ENCODE results near the gene FAM219A.
A peak's percentile ranks its signal among the peaks of the same experiment; 100 is the strongest.
"Not testable (repeated sequence)": the region's sequence is repeated elsewhere in the genome, so short reads cannot be mapped to it uniquely, and the experiment has no call there.

The FAM219A gene

DNA sequence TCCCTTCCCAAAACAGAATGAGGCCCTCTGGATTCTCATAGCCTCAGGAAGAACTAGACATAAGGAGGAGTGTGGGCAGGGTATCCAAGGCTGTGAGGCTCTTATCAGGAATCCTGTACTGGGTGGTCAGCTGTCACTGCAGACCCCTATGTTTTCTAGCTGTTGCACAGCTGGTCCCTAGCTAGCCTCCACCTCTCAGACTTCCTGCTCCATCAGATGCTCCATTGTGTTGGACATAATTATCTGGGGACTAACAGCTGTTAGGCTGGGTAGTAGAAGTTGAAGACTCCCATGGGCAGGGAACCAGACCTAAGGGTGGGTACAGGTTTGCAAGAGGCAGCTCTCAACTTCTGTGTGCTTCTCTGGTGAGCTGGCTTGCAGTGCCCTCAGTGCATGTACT, 18.4 kb downstream of the FAM219A start:
- POLR2A ChIA-PET, result interaction anchor here (0.6 kb wide), 1 partner anchor 1138 kb away, joined by 3 read pairs; no protein-coding TSS in a partner anchor
- no peak overlapping the region for H3K4me3 ChIP-seq (ENCODE audit: low read depth, low read length)
- TF ChIP-seq SCRT2 (tag by site-specific recombination; IDR thresholded peaks at IDR 0.05), result peak; percentile 65; the same call in 1 of the 2 replicates
- TF ChIP-seq ZNF274 (IDR thresholded peaks at IDR 0.05; ENCODE audit: low read length), result no peak
- TF ChIP-seq ZNF274 (tag by site-specific recombination; IDR thresholded peaks at IDR 0.05; ENCODE audit: borderline replicate concordance), result no peak
- H3K9me3 ChIP-seq (ENCODE audit: control insufficient read depth, insufficient read depth, low read depth, low read length), result no peaks in the 10 kb centered on the region
- CTCF ChIA-PET, result interaction anchor here (0.6 to 4.9 kb wide), 14 partner anchors 9 to 164 kb away, joined by 3 to 23 read pairs (median 6); no protein-coding TSS in a partner anchor
- peaks cover 0 to 17% of the 10 kb centered on the region in 2 experiments; a peak in 2 of 3 replicates for H3K36me3 ChIP-seq (ENCODE audit: control insufficient read depth in 2 of 2, insufficient read depth in 1 of 2, low read length in 2 of 2)
- no peaks in the 10 kb centered on the region for H3K4me1 ChIP-seq (ENCODE audit: control insufficient read depth, insufficient read depth, low read length)
- H3K27ac ChIP-seq (ENCODE audit: extremely low read depth, low read depth, low read length), result no peak overlapping the region

- POLR2A ChIA-PET; H3K4me1 ChIP-seq (ENCODE audit: control insufficient read depth, insufficient read depth, low read length); H3K9me3 ChIP-seq (ENCODE audit: control insufficient read depth, insufficient read depth, low read depth, low read length); H3K27ac ChIP-seq (ENCODE audit: extremely low read depth, low read depth, low read length); H3K4me3 ChIP-seq (ENCODE audit: low read depth, low read length): not testable (repeated sequence)
- H3K36me3 ChIP-seq (ENCODE audit: control insufficient read depth in 2 of 2, insufficient read depth in 1 of 2, low read length in 2 of 2), result peaks cover 0 to 17% of the 10 kb centered on the region in 2 experiments; a peak in 2 of 3 replicates
- CTCF ChIA-PET, result interaction anchor here (0.8 to 4.9 kb wide), 14 partner anchors 13 to 165 kb away, joined by 3 to 23 read pairs (median 6); no protein-coding TSS in a partner anchor
Measured at GRCh38 chr9:34438465-34438864, 19.9 kb downstream of the FAM219A start.

DNA sequence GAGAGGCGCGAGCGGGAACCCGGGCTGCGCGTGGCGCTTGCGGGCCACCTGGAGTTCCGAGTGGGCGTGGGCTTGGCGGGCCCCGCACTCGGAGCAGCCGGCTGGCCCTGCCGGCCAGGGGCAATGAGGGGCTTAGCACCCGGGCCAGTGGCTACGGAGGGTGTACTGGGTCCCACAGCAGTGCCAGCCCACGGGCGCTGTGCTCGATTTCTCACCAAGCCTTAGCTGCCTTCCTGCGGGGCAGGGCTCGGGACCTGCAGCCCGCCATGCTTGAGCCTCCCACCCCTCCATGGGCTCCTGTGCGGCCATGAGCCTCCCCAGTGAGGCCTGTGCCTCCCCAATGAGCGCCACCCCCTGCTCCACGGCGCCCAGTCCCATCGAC, 20.5 kb downstream of the FAM219A start:
- CTCF ChIA-PET, result interaction anchor here (0.8 to 4.9 kb wide), 12 partner anchors 17 to 166 kb away, joined by 3 to 23 read pairs (median 6); no protein-coding TSS in a partner anchor
- H3K27ac ChIP-seq (ENCODE audit: extremely low read depth, low read depth, low read length); POLR2A ChIA-PET; H3K9me3 ChIP-seq (ENCODE audit: control insufficient read depth, insufficient read depth, low read depth, low read length); H3K4me1 ChIP-seq (ENCODE audit: control insufficient read depth, insufficient read depth, low read length); H3K4me3 ChIP-seq (ENCODE audit: low read depth, low read length): not testable (repeated sequence)
- H3K36me3 ChIP-seq (ENCODE audit: control insufficient read depth in 2 of 2, insufficient read depth in 1 of 2, low read length in 2 of 2), result peaks cover 0 to 17% of the 10 kb centered on the region in 2 experiments; a peak in 2 of 3 replicates

DNA sequence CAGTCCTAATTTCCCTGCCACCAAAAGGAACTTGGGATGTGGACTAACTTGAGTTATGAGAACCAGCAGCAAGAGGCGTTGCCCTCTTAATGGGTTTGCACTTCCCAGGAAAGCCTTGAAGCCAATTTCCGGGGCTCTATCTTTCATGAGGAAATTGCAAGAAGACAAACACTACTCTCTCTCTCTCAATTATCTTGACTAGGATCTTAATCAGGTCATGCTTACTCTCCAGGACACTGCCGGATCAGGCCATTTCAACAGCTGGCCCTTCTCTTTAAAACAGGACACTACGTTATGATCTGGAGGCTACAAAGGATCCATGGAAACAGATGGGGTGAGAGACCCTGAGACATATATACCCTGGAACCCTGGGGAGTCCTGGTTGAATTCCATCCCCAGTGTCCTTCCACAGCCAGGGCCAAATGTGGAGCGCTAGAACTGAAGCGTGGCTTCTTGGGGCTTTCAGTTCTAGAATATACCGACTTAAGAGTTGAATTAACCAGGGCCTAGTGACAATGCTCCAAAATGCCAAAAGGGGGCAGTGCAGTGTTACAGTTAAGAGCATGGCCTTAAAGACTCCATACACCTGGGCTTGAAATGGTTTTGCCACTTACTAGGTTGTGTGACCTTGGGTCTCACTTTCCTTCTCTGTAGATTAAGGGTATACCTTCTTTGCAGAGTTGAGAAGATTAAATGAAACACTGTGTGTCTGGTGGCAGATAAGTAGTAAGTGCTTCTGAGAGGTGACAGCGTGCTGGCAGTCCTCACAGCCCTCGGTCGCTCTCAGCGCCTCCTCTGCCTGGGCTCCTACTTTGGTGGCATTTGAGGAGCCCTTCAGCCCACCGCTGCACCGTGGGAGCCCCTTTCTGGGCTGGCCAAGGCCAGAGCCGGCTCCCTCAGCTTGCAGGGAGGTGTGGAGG, 21.1 kb downstream of the FAM219A start:
- POLR2A ChIA-PET, result no interaction called here
- H3K27ac ChIP-seq (ENCODE audit: extremely low read depth, low read depth, low read length), result no peak overlapping the region
- H3K9me3 ChIP-seq (ENCODE audit: control insufficient read depth, insufficient read depth, low read depth, low read length), result no peaks in the 10 kb centered on the region
- TF ChIP-seq ZBTB48 (tag by site-specific recombination; IDR thresholded peaks at IDR 0.05) (no peak), ZNF843 (tag by site-specific recombination; IDR thresholded peaks at IDR 0.05) (no peak), ZNF121 (tag by site-specific recombination; IDR thresholded peaks at IDR 0.05) (no peak), SETDB1 (IDR thresholded peaks at IDR 0.05; ENCODE audit: insufficient read length, low read length) (no peak), CTCF (tag by site-specific recombination; IDR thresholded peaks at IDR 0.05) (0 out of 2 replicates have a peak, but pooled peaks have one; percentile 14), ZNF548 (tag by site-specific recombination; IDR thresholded peaks at IDR 0.05) (no peak), ZNF19 (tag by site-specific recombination; IDR thresholded peaks at IDR 0.05; ENCODE audit: low read depth) (no peak), ZNF837 (tag by site-specific recombination; IDR thresholded peaks at IDR 0.05) (no peak), ZBTB20 (tag by site-specific recombination; IDR thresholded peaks at IDR 0.05) (no peak), ZNF654 (tag by site-specific recombination; IDR thresholded peaks at IDR 0.05; ENCODE audit: low read depth) (peak; percentile 64), ZNF416 (tag by site-specific recombination; IDR thresholded peaks at IDR 0.05) (no peak), ZFP3 (tag by site-specific recombination; IDR thresholded peaks at IDR 0.05; ENCODE audit: low read depth) (no peak), ELK4 (IDR thresholded peaks at IDR 0.05; ENCODE audit: borderline replicate concordance, low read depth, low read length) (no peak), ZNF18 (tag by site-specific recombination; IDR thresholded peaks at IDR 0.05) (no peak), ZNF561 (tag by site-specific recombination; IDR thresholded peaks at IDR 0.05; ENCODE audit: borderline replicate concordance) (no peak), ZNF433 (tag by site-specific recombination; IDR thresholded peaks at IDR 0.05; ENCODE audit: low read depth) (no peak), KLF10 (tag by site-specific recombination; IDR thresholded peaks at IDR 0.05) (no peak), TRIM28 (IDR thresholded peaks at IDR 0.05; ENCODE audit: borderline replicate concordance, low read length) (no peak), ZBTB8A (tag by site-specific recombination; IDR thresholded peaks at IDR 0.05) (0 out of 2 replicates have a peak, but pooled peaks have one; percentile 26), ZNF785 (tag by site-specific recombination; IDR thresholded peaks at IDR 0.05) (no peak)
- CTCF ChIA-PET, result interaction anchor here (0.8 to 4.9 kb wide), 17 partner anchors 8 to 166 kb away, joined by 3 to 30 read pairs (median 7); no protein-coding TSS in a partner anchor
- H3K4me1 ChIP-seq (ENCODE audit: control insufficient read depth, insufficient read depth, low read length), result no peaks in the 10 kb centered on the region
- no peak overlapping the region for H3K4me3 ChIP-seq (ENCODE audit: low read depth, low read length)
- H3K36me3 ChIP-seq (ENCODE audit: control insufficient read depth in 2 of 2, insufficient read depth in 1 of 2, low read length in 2 of 2), result peaks cover 0 to 17% of the 10 kb centered on the region in 2 experiments; a peak in 2 of 3 replicates

All from HEK293 (cell line).